Upper lobe of right lung (tissue), 1 donor: ENCODE results near the gene DLG2. TPM values are rescaled to one million over a fixed set of nuclear protein-coding genes. Genes with fewer than 3 reads are reported as not detected.

Experiments used
- ATAC-seq: fragments of 200-7000 bp; cut with Tn5 transposase; one replicate; pipeline ENCODE4 v1.9.1; 2020; ENCODE audit warnings: mild to moderate bottlenecking, moderate library complexity
- DNase-seq: peaks from one replicate; pipeline ENCODE4 v3.0.0-alpha.2; 2020
- H3K27ac ChIP-seq: fragments of 200-600 bp; one replicate; pipeline ENCODE4 v1.8.0; 2022
- H3K27me3 ChIP-seq: fragments of 200-600 bp; one replicate; pipeline ENCODE4 v1.8.0; 2022; ENCODE audit warnings: mild to moderate bottlenecking
- H3K36me3 ChIP-seq: fragments of 200-600 bp; one replicate; pipeline ENCODE4 v1.8.0; 2022
- H3K4me1 ChIP-seq: fragments of 200-600 bp; one replicate; pipeline ENCODE4 v1.8.0; 2022
- H3K4me3 ChIP-seq: fragments of 200-600 bp; one replicate; pipeline ENCODE4 v1.8.0; 2022; ENCODE audit warnings: mild to moderate bottlenecking
- H3K9me3 ChIP-seq: fragments of 200-600 bp; one replicate; pipeline ENCODE4 v1.8.0; 2022
- intact Hi-C: fragments of 100-400 bp; cut with DNase I; formaldehyde crosslinking; loops from one replicate; pipeline ENCODE4 v1.11.0; 2022
- total RNA-seq: library from RNA; stranded (reverse); fragmentation: NEBNext Ultra II Directional; extraction: Animal tissue kit (Norgen Biotek cat#: 25700); gene quantifications from one replicate; pipeline ENCODE4 v1.2.1, GENCODE V29; 2021
- TF ChIP-seq, protein P1 (sequence below): fragments of 200-600 bp; IDR thresholded peaks from one replicate; pipeline ENCODE4 v1.8.0; 2022; ENCODE audit warnings: antibody characterized with exemption
- donor health status: DM: no; HTN: yes; CAD: no; lungs with severe emphysema.

The DLG2 gene
- total RNA-seq, 1 donor from 2014 or later: 9.7 TPM

DNA sequence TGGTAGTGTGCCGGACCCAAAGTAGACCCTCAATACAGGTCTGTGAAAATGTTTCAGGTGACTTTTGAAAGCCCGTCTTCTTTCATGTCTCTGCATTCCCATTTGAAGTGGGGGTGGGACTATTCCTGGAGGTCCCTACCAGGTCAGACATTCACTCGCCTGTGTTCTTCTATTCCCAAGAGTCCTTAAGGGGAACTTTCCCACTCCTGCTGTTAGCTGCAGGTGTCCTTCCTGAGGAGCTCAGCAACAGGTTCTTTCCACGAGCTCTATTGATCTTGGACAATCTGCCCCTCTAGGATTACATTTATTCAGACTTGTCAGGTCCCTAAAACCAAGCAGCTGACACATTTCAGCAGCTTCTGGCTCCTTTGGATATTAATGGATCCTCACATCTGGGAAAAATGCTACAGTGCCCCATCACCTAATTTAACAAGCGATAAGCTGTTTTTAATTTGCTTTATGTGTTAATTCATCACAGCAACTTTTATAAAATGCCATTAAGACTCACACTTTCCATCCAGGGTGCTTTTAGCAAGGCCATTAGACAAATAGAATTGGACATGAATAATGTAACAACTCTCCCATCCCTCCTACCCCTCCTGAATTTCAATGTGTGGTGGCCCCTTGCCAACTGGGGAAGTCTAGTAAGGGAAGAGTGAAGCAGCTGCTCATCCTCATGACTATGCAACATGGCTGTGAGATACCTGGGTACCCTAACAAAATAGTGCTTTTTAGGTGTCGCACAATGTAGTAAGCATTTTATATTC is 2081.5 kb downstream of the DLG2 start:
- DNase-seq (no peak), ATAC-seq (no peak)
- Histone ChIP-seq H3K36me3 (no peaks in the 10 kb centered on the region), H3K4me3 (no peak overlapping the region), H3K27me3 (no peaks in the 10 kb centered on the region), H3K4me1 (no peaks in the 10 kb centered on the region), H3K27ac (no peak overlapping the region), H3K9me3 (no peaks in the 10 kb centered on the region)
- intact Hi-C loops: no loop called here
- TF ChIP-seq, protein P1, sequence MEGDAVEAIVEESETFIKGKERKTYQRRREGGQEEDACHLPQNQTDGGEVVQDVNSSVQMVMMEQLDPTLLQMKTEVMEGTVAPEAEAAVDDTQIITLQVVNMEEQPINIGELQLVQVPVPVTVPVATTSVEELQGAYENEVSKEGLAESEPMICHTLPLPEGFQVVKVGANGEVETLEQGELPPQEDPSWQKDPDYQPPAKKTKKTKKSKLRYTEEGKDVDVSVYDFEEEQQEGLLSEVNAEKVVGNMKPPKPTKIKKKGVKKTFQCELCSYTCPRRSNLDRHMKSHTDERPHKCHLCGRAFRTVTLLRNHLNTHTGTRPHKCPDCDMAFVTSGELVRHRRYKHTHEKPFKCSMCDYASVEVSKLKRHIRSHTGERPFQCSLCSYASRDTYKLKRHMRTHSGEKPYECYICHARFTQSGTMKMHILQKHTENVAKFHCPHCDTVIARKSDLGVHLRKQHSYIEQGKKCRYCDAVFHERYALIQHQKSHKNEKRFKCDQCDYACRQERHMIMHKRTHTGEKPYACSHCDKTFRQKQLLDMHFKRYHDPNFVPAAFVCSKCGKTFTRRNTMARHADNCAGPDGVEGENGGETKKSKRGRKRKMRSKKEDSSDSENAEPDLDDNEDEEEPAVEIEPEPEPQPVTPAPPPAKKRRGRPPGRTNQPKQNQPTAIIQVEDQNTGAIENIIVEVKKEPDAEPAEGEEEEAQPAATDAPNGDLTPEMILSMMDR: no peak

DNA sequence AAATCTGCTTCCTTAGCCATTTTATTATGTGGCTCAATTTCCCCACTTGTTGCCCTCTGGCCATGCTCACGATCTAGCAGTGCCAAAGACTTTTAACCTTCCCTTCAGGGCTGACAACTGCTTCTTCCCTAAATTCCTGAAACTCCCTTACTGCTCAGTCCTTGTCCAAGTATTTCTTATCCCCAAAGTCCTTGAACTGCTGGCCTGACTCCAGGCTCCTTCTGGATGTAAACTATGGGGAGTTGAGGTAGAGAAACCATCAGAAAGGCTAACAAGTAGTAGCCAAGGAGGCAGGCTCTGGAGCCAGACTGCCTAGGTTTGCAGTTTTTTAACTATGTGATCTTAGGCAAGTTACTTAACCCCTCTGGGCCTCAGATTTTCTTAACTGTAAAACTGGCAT is 2082.3 kb downstream of the DLG2 start:
- DNase-seq (no peak), ATAC-seq (no peak)
- Histone ChIP-seq H3K4me1 (no peaks in the 10 kb centered on the region), H3K4me3 (no peak overlapping the region), H3K36me3 (no peaks in the 10 kb centered on the region), H3K9me3 (no peaks in the 10 kb centered on the region), H3K27me3 (no peaks in the 10 kb centered on the region), H3K27ac (no peak overlapping the region)
- intact Hi-C loops: no loop called here
- TF ChIP-seq, protein P1: no peak

DNA sequence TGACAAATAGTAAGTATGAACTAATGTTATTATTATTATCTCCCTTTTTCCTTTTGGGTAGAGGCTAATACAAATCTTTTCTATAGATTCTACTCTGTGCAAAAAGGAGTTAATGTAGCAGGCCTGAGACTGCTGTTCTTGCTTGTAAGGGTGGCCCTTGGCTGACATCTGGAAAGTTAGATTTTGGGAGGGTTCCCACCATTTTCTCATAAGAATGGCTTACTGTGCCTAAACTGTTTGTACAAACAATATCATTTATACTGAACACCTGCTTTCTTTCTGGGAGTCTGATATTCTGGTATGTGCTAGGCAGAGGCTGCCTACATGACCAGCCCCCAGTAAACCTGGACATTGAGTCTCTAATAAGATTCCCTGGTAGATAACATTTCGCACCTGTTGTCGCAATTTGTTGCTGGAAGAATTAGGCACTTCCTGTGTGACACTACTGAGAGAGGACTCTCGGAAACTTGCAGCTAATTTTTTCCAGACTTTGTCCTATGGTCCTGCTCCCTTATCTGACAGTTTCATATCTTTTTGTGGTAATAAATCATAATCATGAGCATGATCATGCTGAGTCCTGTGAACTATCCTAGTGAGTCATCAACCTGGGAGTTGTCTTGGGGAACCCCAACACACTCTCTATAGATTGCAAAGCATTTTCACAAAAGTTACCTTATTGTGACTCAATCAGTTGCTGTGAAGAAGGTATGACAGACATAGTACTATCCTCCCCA is 2083.3 kb downstream of the DLG2 start:
- Histone ChIP-seq H3K4me1 (no peaks in the 10 kb centered on the region), H3K4me3 (no peak overlapping the region), H3K9me3 (no peaks in the 10 kb centered on the region), H3K36me3 (no peaks in the 10 kb centered on the region), H3K27me3 (no peaks in the 10 kb centered on the region), H3K27ac (no peak overlapping the region)
- intact Hi-C loops: no loop called here
- ATAC-seq (no peak), DNase-seq (no peak)
- TF ChIP-seq, protein P1: no peak

DNA sequence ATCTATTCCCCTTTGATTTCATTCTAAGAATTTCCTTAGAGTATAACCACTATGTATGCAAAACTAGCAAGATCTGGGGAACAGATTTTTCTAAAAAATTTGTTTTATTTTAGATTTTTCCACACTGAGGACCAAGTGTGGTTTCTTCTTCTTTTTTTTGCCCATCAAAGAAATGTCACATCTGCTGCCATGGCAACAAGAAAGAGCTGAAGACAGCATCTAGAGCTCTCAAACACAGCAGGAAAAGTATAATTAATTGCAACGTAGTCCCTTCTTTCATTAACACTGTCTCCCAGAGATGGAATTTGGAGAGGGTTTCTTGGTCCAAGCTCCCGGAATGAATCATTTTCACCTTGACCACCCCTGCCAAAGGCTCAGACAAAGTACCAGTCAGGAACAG is 2084.3 kb downstream of the DLG2 start:
- no peaks in the 10 kb centered on the region for H3K4me1 ChIP-seq
- H3K36me3 ChIP-seq: no peaks in the 10 kb centered on the region
- no peaks in the 10 kb centered on the region for H3K9me3 ChIP-seq
- no peak for DNase-seq
- H3K4me3 ChIP-seq: no peak overlapping the region
- no peak for ATAC-seq
- intact Hi-C loops: no loop called here
- no peaks in the 10 kb centered on the region for H3K27me3 ChIP-seq
- TF ChIP-seq, protein P1: no peak
- H3K27ac ChIP-seq: no peak overlapping the region

DNA sequence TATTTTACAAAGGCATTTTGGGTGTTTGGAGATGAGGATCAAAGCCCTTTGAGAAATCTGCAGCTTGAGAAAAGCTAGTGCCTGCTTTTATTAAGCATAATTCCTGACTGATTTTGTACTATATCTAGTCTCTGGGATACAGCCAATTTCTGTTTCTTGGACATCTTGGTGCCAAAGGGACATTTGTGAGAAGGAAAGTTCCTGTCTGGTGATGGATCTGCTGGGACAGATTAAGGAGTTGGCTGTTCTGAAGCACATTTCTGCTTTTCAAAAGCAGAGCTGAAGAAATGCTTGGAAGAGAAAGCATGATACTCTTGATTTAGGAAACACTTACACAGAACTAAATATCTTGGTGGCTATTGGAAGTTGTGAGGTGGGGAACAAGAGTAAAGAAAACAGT is 2086.4 kb downstream of the DLG2 start:
- Histone ChIP-seq H3K4me3 (no peak overlapping the region), H3K27ac (no peak overlapping the region), H3K27me3 (no peaks in the 10 kb centered on the region), H3K36me3 (no peaks in the 10 kb centered on the region), H3K9me3 (no peaks in the 10 kb centered on the region), H3K4me1 (no peaks in the 10 kb centered on the region)
- TF ChIP-seq, protein P1: no peak
- no peak for DNase-seq
- intact Hi-C loops: no loop called here
- ATAC-seq: no peak
